Hepatocyte (in vitro differentiated cells): ENCODE data around the gene DNAH6.

Experiments used
- EZH2 ChIP-seq: fragments of 200-600 bp; sonication (generic); IDR thresholded peaks from 2 replicates; pipeline ENCODE4 v1.6.1; 2016; ENCODE audit warnings: antibody characterized with exemption, mild to moderate bottlenecking, borderline replicate concordance
- TF ChIP-seq, protein P1 (sequence below): fragments of 200-600 bp; sonication (generic); IDR thresholded peaks from 2 replicates; pipeline ENCODE4 v1.5.1; 2016; ENCODE audit warnings: antibody characterized with exemption, mild to moderate bottlenecking; ENCODE audit not compliant: poor library complexity

DNA sequence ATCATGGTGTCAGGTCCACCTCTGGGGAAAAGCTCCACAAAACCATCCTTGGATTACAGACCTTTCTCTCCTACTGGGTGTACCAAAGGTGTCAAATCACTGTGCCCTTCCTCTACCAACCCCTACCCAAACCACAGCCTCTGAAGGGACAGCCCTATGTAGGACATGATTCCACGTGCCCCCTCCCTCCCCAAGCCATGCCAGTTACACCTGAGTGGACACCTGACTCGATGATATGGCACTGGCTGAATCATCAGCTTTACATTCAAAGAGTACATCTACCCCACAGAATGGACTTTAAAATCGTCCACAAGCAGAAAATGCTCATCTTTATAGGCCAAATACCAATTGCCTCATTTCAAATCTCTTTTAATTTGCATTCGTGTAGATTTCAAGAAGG, 338.6 kb downstream of the DNAH6 start:
- TF ChIP-seq, protein P1, sequence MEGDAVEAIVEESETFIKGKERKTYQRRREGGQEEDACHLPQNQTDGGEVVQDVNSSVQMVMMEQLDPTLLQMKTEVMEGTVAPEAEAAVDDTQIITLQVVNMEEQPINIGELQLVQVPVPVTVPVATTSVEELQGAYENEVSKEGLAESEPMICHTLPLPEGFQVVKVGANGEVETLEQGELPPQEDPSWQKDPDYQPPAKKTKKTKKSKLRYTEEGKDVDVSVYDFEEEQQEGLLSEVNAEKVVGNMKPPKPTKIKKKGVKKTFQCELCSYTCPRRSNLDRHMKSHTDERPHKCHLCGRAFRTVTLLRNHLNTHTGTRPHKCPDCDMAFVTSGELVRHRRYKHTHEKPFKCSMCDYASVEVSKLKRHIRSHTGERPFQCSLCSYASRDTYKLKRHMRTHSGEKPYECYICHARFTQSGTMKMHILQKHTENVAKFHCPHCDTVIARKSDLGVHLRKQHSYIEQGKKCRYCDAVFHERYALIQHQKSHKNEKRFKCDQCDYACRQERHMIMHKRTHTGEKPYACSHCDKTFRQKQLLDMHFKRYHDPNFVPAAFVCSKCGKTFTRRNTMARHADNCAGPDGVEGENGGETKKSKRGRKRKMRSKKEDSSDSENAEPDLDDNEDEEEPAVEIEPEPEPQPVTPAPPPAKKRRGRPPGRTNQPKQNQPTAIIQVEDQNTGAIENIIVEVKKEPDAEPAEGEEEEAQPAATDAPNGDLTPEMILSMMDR = no peak
- TF ChIP-seq EZH2 = no peak
